Panc1 (cell line): ENCODE measurements around the gene PRMT6. TPM values are rescaled to one million over a fixed set of nuclear protein-coding genes. Genes with fewer than 3 reads are reported as not detected.

Experiments
- ATAC-seq: fragments of 200-7000 bp; cut with Tn5 transposase; 2 replicates; pipeline ENCODE4 v1.9.1; 2020; ENCODE audit warnings: mild to moderate bottlenecking, moderate library complexity
- BruUV-seq: library from RNA; stranded (reverse); fragments of 400-500 nt; replicated peaks from 2 replicates; lab custom pipeline; 2021; lab: Mats Ljungman, UMichigan
- CTCF ChIA-PET: fragments of 300-600 bp; sonication (Branson Sonifier 250); formaldehyde crosslinking; loops from one replicate; lab custom pipeline; 2022; ENCODE audit warnings: antibody characterized with exemption; lab: Charles Lee
- POLR2A ChIA-PET: fragments of 300-600 bp; sonication (Branson Sonifier 250); formaldehyde crosslinking; loops from one replicate; lab custom pipeline; 2022; ENCODE audit warnings: antibody characterized with exemption; lab: Charles Lee
- DNase-seq: peaks from one replicate; pipeline ENCODE4 v3.0.0-alpha.2; 2010; ENCODE audit warnings: low read depth, low spot score
- H3K27ac ChIP-seq: 2 replicates; pipeline ENCODE4 v1.5.1; 2011; ENCODE audit warnings: mild to moderate bottlenecking, low read length, inconsistent platforms
- H3K27me3 ChIP-seq: fragments of 200-500 bp; sonication (Bioruptor generic); 2 replicates; pipeline ENCODE4 v1.6.0; 2014; ENCODE audit warnings: low read length, inconsistent platforms; ENCODE audit not compliant: control insufficient read depth, insufficient read depth
- H3K36me3 ChIP-seq: fragments of 200-500 bp; sonication (Bioruptor generic); 2 replicates; pipeline ENCODE4 v1.5.1; 2014; ENCODE audit warnings: inconsistent platforms, mild to moderate bottlenecking, low read length, moderate library complexity; ENCODE audit not compliant: control insufficient read depth, insufficient read depth
- H3K4me1 ChIP-seq: 2 replicates; pipeline ENCODE4 v1.5.1; 2011; ENCODE audit warnings: inconsistent platforms, mild to moderate bottlenecking, low read length, moderate library complexity; ENCODE audit not compliant: control insufficient read depth, insufficient read depth
- H3K4me3 ChIP-seq, 2 experiments: 2 replicates each; pipeline ENCODE4 v1.5.1; 2011 to 2012; ENCODE audit warnings: low read depth in 2 of 2, low read length in 2 of 2, mild to moderate bottlenecking in 2 of 2, inconsistent platforms in 1 of 2, moderate library complexity in 1 of 2
- H3K9me3 ChIP-seq: fragments of 200-500 bp; sonication (Bioruptor generic); 2 replicates; pipeline ENCODE4 v1.5.1; 2014; ENCODE audit warnings: low read depth, mild to moderate bottlenecking, inconsistent platforms, low read length, moderate library complexity; ENCODE audit not compliant: control insufficient read depth, insufficient read depth
- CTCF ChIP-seq: fragments of 450-650 bp; IDR thresholded peaks from 2 replicates; pipeline ENCODE4 v1.5.1; 2017; ENCODE audit warnings: mild to moderate bottlenecking
- POLR2AphosphoS5 ChIP-seq: IDR thresholded peaks from 2 replicates; pipeline ENCODE4 v1.6.1; 2012; ENCODE audit warnings: mild to moderate bottlenecking, low read depth, low read length, moderate library complexity
- REST ChIP-seq, 2 experiments: IDR thresholded peaks; 2 replicates each; pipeline ENCODE4 v1.6.1; 2011 to 2012; ENCODE audit warnings: low read depth in 2 of 2, control low read depth in 1 of 2, low read length in 1 of 2, mild to moderate bottlenecking in 1 of 2, moderate library complexity in 1 of 2; ENCODE audit not compliant: insufficient read depth in 1 of 2
- SIN3A ChIP-seq: IDR thresholded peaks from 2 replicates; pipeline ENCODE4 v1.6.1; 2012; ENCODE audit warnings: low read depth, mild to moderate bottlenecking, low read length, moderate library complexity, borderline replicate concordance; ENCODE audit not compliant: insufficient read depth
- TCF7L2 ChIP-seq: IDR thresholded peaks from 2 replicates; pipeline ENCODE4 v1.6.1; 2011; ENCODE audit warnings: mild to moderate bottlenecking, low read depth, low read length, inconsistent platforms
- in situ Hi-C: cut with HindIII; loops from 2 replicates; pipeline ENCODE4 v1.10.0; 2016; ENCODE audit warnings: low sequenced_read_pairs, low pct_unique_long_range_greater_than_20kb
- intact Hi-C: fragments of 100-400 bp; cut with micrococcal nuclease; formaldehyde crosslinking; loops from one replicate; pipeline ENCODE4 v1.10.0; 2022; ENCODE audit not compliant: unreplicated experiment
- total RNA-seq: library from RNA; stranded (reverse); gene quantifications from one replicate; pipeline ENCODE4 v1.2.1, GENCODE V29; 2021; ENCODE audit not compliant: unreplicated experiment

The PRMT6 gene
- total RNA-seq, 1 experiment from 2014 or later, result 11.5 TPM

GRCh38 chr1:107061886-107062285 lies 5.4 kb downstream of the PRMT6 start:
- ChIA-PET CTCF (no interaction called here), POLR2A (no interaction called here)
- no TSS peak for BruUV-seq
- in situ Hi-C loops, result no loop called here
- no peaks in the 10 kb centered on the region for H3K27me3 ChIP-seq
- ATAC-seq (no peak), DNase-seq (no peak)
- intact Hi-C loops, result no loop called here
- H3K9me3 ChIP-seq, result no peaks in the 10 kb centered on the region
- H3K27ac ChIP-seq, result no peak overlapping the region
- TF ChIP-seq POLR2AphosphoS5 (no peak), REST (IDR thresholded peaks at IDR 0.05; ENCODE audit: insufficient read depth in 1 of 2, low read depth in 2 of 2, low read length in 1 of 2) (no peak), CTCF (no peak), TCF7L2 (no peak), SIN3A (no peak)
- H3K4me3 ChIP-seq, result no peak overlapping the region
- no peaks in the 10 kb centered on the region; the same call in 1 of the 2 replicates for H3K36me3 ChIP-seq
- H3K4me1 ChIP-seq, result peaks cover 6% of the 10 kb centered on the region; the same call in 1 of the 2 replicates

- Histone ChIP-seq H3K27me3 (no peaks in the 10 kb centered on the region), H3K27ac (no peak overlapping the region), H3K4me3 (no peak overlapping the region), H3K9me3 (no peaks in the 10 kb centered on the region), H3K36me3 (no peaks in the 10 kb centered on the region), H3K4me1 (no peaks in the 10 kb centered on the region)
- POLR2A ChIA-PET, result no interaction called here
- no peak for DNase-seq
- in situ Hi-C loops, result no loop called here
- ATAC-seq, result no peak
- CTCF ChIA-PET, result no interaction called here
- BruUV-seq, result no TSS peak
- TF ChIP-seq REST (IDR thresholded peaks at IDR 0.05; ENCODE audit: insufficient read depth in 1 of 2, low read depth in 2 of 2, low read length in 1 of 2) (no peak), TCF7L2 (no peak), POLR2AphosphoS5 (no peak), CTCF (no peak), SIN3A (no peak)
- intact Hi-C loops, result no loop called here
These were observed 17.0 kb downstream of the PRMT6 start for GRCh38 chr1:107073493-107073892.
